B cell (primary cell): ENCODE measurements around the gene COQ10A.

Experiments used
- CTCF ChIP-seq: fragments of 200-600 bp; IDR thresholded peaks from one replicate; pipeline ENCODE4 v1.8.0; 2022; ENCODE audit warnings: antibody characterized with exemption, mild to moderate bottlenecking
- EZH2 ChIP-seq: IDR thresholded peaks from 2 replicates; pipeline ENCODE4 v1.6.1; 2012; ENCODE audit warnings: borderline replicate concordance, low read depth, mild to moderate bottlenecking, moderate library complexity, low read length; ENCODE audit not compliant: insufficient read depth, poor library complexity, severe bottlenecking

DNA sequence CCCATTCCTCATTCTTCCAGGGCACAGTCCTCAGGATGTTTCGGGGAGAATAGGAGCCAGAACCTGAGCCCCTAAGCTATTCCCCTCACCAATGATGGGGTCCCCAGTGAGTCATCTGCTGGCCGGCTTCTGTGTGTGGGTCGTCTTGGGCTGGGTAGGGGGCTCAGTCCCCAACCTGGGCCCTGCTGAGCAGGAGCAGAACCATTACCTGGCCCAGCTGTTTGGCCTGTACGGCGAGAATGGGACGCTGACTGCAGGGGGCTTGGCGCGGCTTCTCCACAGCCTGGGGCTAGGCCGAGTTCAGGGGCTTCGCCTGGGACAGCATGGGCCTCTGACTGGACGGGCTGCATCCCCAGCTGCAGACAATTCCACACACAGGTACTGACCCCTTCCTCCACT lies 35.6 kb upstream of the COQ10A start:
- TF ChIP-seq CTCF (no peak), EZH2 (no peak)
